Measurements from ENCODE around the gene CKB.

Gene CKB

DNA sequence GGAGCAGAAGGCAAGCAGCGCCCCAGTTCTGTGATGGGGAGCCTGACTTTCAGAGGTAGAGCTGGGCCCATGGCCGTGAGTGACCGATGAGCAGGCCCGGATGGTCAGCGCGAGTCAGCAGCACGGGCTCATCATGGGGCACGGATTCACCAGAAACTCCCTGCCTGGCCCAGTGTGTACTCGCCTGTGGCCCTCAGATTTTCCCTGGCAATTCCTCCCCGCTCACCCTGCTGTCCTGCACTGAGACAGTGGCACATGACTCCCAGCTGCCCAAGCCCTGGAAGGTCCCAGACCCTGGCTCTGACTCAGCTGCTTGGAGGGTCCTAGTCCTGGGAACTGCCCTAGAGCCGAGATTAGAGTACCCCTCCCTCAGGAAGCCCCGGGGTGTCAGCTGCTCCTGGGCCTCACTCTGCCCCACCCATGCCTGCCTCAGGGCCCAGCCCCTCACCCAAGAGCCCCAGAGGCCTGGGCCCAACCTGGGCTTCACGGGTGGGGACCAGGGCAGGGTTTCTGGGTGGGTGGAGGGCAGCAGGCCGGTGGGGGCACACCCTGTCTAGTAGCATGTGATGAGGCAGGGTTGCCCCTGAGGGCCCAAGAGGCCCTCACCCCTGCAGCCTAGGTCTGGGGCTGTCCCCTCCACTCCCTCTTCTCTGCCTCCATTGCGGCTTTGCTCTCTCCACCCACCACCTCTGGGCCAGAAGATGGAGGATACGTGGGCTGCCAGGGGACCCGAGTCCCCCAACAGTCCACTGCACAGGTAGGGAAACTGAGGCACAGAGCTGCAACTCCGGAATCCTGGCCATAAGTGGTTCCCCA is 14.8 kb upstream of the CKB start:
- no peak for DNase-seq

GRCh38 chr14:103536693-103537092 is 14.1 kb upstream of the CKB start:
- no peak for DNase-seq

DNA sequence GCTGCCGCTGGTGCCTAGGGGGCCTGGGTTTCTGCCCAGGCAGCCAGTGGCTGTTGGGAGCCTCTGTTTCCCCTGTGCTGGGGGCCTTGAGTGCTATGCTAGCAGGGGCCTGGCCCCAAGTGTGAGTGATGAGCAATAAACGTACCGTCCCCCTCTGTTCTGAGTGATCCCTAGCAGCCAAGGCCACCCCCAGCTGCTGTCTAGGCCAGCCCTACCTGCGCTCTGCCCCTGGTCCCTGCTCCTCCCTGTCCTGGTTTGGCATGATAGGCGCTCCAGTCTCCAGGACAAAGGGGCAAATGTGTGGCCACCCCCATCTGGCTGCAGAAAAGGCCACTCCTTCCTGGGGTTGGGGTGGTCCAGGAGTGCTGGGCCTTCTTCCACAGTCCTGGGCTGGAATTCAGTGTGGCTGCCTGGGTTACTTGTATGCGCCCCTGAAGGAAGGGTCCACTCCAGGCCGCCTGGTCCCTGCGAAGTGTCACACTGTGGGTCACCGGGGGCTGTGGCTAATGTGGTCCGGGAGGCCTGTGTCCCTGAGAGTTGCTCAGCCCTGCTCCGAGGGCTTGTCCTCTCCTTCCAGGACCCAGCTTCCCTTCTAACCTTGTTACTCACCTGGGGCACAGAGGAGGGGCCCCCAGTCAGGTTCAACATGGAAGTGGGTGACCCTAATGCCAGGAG is 13.4 kb upstream of the CKB start:
- DNase-seq = no peak

- DNase-seq = no peak
These were observed 12.7 kb upstream of the CKB start for GRCh38 chr14:103535081-103535890.

DNA sequence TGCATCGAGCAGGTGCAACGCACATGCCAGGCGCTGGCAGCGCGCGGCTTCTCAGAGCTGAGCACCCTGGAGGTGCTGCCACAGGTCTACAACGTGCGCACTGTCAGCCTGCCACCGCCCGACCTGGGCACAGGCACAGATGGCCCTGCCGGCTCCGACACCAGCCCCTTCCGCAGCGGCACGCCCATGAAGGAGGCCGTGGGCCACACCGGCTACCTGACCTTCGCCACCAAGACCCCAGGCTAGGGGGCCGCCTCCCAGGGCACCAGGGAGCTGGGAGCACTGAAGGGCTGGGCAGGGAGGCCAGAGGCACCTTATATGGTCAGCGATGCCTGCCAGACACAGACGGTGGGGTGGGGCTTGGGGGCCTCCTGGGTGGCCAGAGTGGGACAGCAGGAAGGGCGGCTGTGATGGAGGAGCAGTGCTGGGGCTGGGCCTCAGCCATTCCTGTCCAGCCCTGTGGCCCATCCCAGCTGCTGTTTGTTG is 12.0 kb upstream of the CKB start:
- no peak for DNase-seq

GRCh38 chr14:103533999-103534575 is 11.5 kb upstream of the CKB start:
- DNase-seq = no peak

GRCh38 chr14:103533137-103533998 is 10.7 kb upstream of the CKB start:
- no peak for DNase-seq

DNA sequence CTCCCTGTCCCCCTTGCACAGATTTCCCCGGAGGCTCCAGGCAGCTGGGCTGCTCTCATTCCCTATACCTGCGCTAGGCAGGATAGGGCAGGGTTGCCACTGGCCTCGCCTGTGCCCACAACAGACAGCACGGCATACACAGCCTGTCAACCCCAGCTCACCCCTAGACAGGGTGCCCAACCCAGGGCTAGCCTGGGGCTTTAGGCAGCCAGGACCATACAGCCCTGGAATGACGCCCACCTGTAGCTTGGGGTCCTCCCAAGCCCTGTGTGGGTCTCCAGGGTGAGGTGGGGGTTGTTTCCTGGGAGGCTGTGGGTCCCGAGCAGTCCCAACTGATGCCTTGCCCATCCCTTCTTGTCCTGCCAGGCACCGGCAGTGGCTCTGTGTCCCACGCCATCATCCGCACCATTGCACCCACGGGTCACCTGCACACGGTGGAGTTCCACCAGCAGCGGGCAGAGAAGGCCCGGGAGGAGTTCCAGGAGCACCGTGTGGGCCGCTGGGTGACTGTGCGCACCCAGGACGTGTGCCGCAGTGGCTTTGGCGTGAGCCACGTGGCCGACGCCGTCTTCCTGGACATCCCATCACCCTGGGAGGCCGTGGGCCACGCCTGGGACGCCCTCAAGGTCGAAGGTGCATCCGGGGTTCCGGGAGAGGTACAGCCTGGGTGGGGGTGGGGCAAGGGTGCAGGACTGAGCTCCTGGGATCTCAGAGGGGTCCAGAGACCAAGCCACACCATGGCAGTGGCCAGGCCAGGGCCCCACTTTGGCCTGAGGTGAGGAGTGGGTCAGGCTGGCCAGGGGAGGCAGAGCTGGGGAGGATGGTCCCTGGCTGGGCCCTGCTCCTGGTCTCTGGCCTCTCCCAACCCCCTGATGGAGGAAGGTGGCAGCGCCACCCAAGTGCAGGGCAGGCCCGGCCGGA is 9.8 kb upstream of the CKB start:
- DNase-seq = no peak

GRCh38 chr14:103531421-103532215 is 9.0 kb upstream of the CKB start:
- no peak for DNase-seq

- no peak for DNase-seq
These were observed 8.2 kb upstream of the CKB start for GRCh38 chr14:103530831-103531230.

DNA sequence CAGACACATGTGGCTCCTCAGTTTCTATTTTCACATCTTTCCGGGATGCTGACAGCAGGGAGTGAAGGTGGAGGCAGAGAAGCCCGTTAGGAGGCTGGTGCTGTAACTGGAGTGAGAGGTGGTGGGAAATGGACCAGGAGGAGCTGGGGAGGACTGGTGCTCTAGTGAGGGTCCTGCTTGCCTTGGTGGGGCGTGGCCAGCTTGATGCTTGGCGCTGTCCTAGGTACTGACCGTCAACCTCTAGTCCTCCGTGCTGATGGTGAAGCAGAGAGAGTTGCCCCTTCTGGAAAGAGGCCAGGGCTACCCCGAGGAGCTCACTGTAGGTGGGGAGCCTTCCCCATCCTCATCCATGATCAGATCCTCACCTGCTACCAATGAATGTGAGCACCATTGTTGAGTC is 7.8 kb upstream of the CKB start:
- peak; percentile 25 for DNase-seq

DNA sequence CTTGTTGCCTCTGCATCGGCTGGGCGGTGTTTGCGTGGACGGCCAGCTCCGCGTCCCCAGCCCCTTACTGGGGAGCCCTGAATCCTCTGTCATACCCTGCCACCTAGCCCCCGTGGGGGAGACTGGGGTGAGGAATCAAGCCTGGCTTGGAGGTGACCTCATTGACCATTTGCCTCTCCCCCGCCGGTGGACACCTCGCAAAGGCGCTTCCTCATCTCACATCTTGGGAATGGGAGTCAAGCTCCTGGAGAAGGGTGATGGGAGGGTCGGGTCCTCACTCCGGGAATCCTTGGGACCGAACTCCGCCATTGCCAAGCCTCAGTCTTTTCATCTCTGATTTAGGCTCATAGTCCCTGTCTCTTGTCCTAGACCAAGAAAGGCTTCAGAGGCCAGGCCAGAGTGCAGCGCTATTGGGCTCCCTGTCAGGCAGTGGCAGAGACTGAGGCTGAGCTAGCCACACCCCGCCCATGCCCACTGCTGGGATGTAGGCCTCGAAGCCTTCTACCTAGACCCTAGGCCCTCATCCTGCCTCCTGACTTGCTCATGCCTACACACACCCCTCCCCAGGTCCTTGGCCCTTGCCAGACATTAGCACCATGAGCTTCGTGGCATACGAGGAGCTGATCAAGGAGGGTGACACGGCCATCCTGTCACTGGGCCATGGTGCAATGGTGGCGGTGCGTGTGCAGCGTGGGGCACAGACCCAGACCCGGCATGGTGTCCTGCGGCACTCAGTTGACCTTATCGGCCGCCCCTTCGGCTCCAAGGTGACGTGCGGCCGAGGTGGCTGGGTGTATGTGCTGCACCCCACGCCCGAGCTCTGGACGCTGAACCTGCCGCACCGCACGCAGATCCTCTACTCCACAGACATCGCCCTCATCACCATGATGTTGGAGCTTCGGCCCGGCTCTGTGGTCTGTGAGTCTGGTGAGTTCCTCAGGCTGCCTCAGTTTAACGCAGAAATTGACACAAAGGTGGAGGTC is 7.0 kb upstream of the CKB start:
- no peak for DNase-seq

DNA sequence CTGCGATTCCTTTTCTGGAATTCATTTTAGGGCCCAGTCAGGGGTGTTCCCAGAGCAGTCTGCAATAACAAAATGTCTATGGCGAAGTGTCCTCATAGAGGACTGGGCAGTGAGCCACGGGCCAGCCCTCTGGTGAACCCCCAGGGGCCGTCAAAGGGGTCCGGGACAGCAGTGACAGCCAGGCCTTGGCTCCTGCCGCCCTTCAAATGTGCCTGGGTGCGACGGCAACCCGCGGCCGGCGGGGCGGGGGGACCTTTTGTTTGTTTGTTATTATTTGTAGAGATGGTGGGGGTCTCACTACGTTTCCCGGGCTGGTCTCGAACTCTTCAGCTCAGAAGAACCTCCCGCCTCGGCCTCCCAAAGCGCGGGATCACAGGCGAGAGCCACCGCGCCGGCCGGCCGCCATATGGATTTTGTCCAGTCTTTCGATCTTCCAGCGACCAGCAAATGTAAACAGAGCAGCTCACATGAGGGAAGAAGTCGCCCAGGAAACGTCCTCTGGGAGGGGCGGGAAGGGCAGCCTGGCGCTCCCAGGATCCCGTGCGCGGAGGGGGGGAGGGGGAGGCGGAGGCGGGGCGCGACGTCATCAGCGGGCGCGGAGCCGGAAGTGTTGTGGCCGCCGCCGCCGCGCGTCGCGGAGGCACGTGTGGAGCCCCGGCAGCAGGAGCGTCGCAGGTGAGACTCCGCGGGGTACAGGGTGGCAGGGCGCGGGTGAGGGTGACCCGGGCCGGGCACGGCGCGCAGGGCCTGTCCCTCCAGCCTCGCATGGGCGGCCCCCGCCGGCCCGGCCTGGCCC is 6.2 kb upstream of the CKB start, which contains the start of gene TRMT61A:
Gene TRMT61A, plus strand, starts transcription at position 610 of the 796 bp plus-strand sequence. CDS start 783 bp downstream, outside the sequence.
- DNase-seq = peak; percentile 85

- DNase-seq = no peak
These were observed 5.5 kb upstream of the CKB start for GRCh38 chr14:103528146-103528586.

DNA sequence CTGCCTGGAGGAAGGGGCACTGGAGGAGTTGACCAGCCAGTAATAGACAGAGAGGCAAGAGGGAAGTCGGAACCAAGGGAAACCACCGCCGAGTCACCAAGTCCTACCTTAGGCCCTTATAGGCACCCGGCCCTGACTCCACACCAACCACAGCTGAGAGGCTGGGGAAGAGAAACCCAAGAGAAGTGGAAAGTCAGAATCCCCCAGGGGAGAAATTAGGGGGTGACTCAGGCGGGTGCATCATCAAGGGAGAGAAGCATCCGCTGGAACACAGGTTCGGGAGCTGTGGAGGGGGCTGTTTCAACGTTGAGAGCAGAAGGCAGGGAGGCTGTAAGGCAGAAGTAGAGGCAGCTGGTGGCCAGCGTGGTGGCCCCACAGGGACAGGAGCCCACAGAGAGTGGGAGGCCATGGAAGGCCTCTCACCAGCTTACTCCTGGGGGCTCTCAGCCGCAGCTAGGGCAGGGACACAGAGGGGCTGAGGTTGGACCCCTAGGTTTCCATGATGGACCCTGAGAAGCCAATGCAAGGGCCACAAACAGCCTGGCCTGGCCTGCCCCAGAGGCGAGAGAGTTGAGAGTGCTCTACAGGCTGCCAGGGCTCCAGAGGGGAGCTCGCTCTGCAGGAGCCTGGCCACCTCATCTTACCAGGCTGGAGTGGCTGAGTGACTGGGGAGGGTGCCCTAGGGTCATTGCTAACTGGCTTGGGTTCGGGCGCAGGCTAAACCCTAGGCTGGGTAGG is 4.9 kb upstream of the CKB start:
- DNase-seq = peak; percentile 24

GRCh38 chr14:103526914-103527248 is 4.3 kb upstream of the CKB start:
- DNase-seq = no peak
